ENCODE results near the gene TP53I13.
"Not testable (repeated sequence)": the region's sequence is repeated elsewhere in the genome, so short reads cannot be mapped to it uniquely, and the experiment has no call there.

TP53I13 gene, protein sequence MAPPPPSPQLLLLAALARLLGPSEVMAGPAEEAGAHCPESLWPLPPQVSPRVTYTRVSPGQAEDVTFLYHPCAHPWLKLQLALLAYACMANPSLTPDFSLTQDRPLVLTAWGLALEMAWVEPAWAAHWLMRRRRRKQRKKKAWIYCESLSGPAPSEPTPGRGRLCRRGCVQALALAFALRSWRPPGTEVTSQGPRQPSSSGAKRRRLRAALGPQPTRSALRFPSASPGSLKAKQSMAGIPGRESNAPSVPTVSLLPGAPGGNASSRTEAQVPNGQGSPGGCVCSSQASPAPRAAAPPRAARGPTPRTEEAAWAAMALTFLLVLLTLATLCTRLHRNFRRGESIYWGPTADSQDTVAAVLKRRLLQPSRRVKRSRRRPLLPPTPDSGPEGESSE

DNA sequence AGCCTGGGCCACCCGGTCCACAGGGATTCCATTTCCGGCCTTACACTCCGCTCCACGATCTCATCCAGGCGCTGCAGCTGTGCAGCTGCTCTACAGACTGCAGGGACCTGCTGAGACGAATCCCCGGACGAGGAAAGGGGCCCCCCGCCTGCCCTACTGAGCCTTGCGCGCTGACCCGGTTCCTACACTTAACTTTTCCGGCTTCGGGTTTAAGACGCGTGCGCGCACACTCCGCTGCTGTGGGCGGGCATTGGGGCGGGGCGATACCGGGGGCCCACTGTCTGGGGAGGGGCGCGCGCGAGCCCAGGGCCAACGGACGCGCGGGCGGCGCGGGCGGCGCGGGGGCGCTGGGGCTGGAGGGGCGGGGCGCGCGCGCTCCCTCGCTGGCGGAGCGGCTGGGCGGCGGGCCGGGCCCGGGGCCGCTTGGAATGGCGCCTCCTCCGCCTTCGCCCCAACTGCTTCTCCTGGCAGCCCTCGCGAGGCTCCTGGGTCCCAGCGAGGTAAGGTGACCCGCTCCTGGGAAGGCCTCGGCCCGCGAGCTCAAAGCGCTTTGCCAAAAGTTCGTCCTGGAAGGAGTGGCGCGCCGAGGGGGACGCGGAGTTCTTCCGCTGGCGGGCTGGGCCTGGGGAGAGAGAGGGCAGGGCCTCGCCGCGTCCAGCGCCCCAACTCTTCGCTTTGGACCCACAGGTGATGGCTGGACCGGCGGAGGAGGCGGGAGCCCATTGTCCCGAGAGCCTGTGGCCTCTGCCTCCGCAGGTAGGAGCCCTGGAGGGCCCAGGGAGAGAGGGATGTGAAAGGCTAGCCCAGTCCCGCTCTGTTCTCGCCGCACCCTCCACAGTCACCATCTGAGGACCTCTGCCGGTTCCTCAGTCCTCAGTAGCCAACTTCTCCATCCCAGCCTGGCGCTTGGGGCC lies at the start of gene TP53I13:
Gene TP53I13, plus strand, starts transcription at position 371 of the 914 bp plus-strand sequence. Its CDS starts 58 bp downstream, at position 429.
- DNase-seq (ENCODE audit: extremely low read depth in 1 of 2, low read depth in 1 of 2): peak in 1 of 2 donors; percentile 83

- no peak for DNase-seq (ENCODE audit: extremely low read depth in 1 of 2, low read depth in 1 of 2)
These were observed 43.8 kb upstream of the TP53I13 start for GRCh38 chr17:29524692-29525091.

GRCh38 chr17:29526322-29526721 lies 42.2 kb upstream of the TP53I13 start:
- DNase-seq (ENCODE audit: extremely low read depth in 1 of 2, low read depth in 1 of 2): no peak

DNA sequence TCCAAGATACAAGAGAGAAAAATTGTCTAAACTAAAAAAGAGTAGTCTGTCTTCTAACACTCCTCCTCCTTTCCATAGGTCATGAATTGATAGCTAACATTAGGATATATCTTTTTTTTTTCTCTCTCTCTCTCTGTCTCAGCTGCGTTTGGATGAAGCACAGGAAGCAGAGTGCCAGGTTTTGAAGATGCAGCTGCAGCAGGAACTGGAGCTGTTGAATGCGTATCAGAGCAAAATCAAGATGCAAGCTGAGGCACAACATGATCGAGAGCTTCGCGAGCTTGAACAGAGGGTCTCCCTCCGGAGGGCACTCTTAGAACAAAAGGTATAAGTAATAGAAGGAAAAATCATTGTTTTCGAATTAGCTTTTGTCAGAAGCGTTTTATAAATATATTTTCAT lies 34.5 kb upstream of the TP53I13 start:
- no peak for DNase-seq (ENCODE audit: extremely low read depth in 1 of 2, low read depth in 1 of 2)

GRCh38 chr17:29544066-29544465 lies 24.4 kb upstream of the TP53I13 start:
- DNase-seq (ENCODE audit: extremely low read depth in 1 of 2, low read depth in 1 of 2): no peak

DNA sequence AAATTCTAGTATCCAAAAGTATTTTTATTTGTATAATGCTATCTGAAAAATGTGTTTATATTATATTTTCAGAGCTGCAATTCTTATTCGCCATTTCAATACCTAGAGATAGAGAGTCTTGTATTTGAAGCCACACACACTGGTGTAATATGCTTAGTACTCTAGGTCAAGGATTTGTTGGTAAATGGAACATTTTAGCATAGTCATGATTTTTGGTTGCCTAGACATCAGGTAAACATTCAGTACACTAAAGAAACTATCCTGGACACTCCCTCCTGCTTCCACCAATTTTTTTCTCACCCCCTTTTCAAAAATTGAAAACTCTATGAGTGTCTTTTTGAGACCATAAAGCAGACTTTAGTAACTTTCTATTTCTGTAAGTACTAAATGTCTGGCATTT lies 22.4 kb upstream of the TP53I13 start:
- DNase-seq (ENCODE audit: extremely low read depth in 1 of 2, low read depth in 1 of 2): no peak

- DNase-seq (ENCODE audit: extremely low read depth in 1 of 2, low read depth in 1 of 2): no peak
These were observed 21.7 kb upstream of the TP53I13 start for GRCh38 chr17:29546830-29547229.

DNA sequence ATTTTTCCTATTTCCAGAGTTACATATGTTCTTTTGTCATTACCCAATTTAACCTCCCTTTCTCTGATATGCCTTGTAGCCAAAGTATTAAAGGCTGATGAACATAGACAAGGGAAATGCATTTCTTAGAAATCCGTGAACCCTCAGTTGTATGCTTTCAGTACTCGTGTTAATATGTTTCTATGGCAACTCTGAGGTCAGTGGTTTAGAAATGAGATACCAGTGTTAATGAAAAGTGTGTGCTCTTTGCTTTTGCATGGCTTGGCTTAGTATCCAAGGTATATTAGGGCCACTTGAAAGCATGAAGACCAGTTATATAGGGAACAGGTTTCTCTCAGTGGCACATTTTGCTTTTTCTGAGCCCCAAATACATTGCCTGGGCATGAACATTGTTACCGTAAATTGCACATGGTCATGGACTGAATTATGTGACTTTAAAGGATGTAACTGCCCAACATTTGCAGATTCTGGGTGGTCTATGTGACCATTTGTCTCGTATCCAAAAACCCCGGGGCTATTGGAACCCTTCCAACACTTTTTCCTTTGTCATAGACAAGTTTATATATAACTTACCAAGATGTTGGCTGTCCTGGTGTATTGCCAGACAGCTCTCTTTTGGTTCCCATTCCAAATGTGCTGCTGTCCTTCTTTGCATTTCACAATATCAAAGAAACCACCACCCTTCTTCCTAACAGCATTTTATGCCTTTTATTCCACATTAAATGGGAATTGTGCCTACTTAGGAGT lies 19.2 kb upstream of the TP53I13 start:
- DNase-seq (ENCODE audit: extremely low read depth in 1 of 2, low read depth in 1 of 2): no peak

DNA sequence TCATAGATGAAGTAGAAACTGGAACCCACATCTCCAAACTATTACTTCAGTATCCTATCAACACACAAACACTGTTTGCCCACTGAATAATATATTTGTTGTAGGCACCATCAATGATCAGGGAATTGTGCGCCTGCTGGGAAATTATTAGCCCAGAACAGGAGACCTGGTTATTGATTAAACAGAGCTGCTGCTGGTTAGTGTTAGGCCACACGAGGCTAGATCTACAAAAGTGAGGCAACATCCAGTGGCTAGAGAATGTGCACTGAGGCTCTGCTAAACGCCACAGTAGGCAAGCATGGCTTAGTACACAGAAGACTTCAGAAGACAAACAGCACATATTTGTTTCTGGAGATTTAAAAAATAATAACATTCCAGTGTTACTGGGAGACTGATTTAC lies 12.7 kb upstream of the TP53I13 start:
- DNase-seq (ENCODE audit: extremely low read depth in 1 of 2, low read depth in 1 of 2): no peak

DNA sequence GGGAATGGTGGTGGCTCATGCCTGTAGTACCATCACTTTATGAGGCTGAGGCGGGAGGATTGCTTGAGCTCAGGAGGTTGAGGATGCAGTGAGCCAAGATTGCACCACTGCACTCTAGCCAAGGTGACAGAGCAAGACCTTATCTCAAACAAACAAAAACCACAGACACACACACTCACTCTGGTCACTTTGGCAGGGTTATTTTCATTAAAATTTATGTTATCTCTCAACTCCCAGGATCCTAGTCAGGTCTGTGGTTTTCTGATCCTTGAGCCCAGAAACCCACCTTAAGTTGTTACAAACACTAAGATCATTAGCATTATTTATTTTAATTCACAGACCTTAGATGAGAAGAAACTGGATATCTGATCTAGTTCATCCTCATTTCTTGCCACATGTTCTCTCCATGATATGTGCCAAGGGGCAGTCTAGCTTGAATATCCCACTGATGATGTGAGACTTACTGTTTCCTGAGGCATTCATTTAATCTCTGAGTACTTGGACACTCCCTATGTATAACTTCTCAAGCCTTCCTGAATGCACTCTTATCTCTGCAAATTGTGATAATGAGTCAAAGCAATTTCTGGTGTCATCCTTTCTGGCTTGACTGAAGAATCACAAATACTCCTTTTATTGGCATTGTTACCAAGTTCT lies 11.3 kb upstream of the TP53I13 start:
- DNase-seq (ENCODE audit: extremely low read depth in 1 of 2, low read depth in 1 of 2): no peak

GRCh38 chr17:29557739-29558116 lies 10.8 kb upstream of the TP53I13 start:
- DNase-seq (ENCODE audit: extremely low read depth in 1 of 2, low read depth in 1 of 2): no peak

DNA sequence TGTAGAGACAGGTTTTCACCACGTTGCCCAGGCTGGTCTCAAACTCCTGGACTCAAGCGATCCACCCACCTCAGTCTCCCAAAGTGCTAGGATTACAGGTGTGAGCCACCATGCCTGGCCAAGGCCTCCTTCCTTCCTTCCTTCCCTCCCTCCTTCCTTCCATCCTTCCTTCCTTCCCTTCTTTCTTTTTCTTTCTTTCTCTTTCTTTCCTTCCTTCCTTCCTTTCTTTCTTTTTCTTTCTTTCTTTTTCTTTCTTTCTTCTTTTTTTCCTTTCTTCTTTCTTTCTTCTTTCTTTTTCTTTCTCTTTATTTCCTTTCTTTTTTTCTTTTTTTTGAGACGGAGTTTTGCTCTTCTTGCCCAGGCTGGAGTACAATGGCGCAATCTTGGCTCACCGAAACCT lies 10.4 kb upstream of the TP53I13 start:
- DNase-seq (ENCODE audit: extremely low read depth in 1 of 2, low read depth in 1 of 2): not testable (repeated sequence)

GRCh38 chr17:29559640-29560039 lies 8.9 kb upstream of the TP53I13 start:
- no peak for DNase-seq (ENCODE audit: extremely low read depth in 1 of 2, low read depth in 1 of 2)

DNA sequence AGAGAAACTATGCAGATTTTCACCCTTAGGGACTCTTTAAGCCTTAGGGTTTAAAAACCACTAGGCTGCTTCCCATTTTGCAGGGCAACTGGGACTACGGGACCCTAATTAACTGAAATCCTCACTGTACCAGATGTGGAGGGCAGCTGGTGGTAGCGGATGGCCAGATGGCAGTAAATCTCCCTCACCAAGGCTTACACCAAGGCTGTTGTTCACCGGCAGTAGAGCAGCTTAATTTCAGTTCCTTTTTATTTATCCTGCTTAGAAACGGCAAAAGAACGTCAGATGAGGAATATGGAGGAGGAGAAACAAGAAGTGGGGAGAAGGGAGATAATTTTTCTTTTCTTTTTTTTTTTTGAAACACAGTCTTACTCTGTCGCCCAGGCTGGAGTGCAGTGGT lies 8.2 kb upstream of the TP53I13 start:
- no peak for DNase-seq (ENCODE audit: extremely low read depth in 1 of 2, low read depth in 1 of 2)

DNA sequence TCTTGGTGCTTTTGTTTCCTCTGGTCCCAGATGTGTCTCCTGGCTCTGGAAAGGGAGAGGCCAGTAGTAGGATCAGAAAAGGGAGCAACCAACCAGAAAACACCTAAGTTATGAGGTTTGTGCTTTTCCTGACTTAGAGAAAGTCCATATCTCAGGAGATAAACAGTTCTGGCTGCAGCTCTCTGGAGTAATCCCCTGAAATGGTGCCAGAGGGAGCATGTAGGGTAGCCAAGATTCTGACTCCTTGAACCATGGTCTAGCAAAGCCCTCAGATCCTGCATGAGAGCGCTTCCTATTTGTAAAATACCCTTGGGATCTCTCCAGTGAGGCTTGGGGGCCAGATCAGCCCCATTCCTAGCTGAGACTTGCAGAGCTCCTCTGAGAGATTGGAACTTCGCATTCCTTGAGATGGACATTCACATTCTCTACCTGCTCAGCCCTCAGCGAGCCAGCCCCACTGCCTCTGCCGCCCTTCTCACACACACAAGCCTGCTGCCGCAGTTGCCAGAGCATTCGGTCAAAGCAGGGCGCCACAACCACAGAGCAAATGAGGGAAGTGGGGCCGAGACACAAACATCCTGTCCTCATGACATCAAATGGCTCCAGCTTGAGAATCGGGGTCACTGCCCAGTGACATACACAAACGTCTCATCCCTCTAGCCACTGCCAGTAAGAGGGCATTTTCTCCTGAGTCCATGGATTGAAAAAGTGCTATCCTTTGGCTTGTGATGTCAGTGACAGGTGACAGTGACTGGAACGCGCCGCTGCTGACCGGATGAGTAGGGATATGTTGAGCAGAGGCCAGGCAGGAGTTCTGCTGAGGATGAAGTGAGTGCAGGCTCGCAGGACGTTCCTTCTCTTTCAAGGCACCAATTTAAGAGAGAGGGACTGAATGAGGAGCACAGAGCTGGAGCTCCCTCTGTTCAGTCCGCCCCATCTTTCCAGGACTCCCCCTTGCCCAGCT lies 6.7 kb upstream of the TP53I13 start:
- no peak for DNase-seq (ENCODE audit: extremely low read depth in 1 of 2, low read depth in 1 of 2)

- no peak for DNase-seq (ENCODE audit: extremely low read depth in 1 of 2, low read depth in 1 of 2)
These were observed 5.9 kb upstream of the TP53I13 start for GRCh38 chr17:29562615-29563014.

DNA sequence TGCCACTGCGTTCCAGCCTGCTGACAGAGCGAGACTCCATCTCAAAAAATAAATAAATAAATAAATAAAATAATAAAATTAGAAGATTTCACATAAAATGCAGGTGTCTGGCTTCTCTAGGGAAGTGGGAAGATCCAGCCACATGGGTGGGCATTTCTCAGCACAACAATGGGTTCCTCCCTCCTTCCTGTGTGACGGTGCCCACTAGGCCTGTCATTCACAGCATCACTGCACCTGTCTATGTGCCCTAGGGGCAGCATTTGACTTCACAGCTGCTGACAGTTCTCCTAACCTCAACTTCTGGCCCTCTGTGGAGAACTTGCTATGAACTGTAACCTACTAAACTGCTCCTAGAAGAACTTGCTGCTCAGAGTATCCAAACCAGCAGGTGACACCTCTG lies 4.7 kb upstream of the TP53I13 start:
- DNase-seq (ENCODE audit: extremely low read depth in 1 of 2, low read depth in 1 of 2): no peak

DNA sequence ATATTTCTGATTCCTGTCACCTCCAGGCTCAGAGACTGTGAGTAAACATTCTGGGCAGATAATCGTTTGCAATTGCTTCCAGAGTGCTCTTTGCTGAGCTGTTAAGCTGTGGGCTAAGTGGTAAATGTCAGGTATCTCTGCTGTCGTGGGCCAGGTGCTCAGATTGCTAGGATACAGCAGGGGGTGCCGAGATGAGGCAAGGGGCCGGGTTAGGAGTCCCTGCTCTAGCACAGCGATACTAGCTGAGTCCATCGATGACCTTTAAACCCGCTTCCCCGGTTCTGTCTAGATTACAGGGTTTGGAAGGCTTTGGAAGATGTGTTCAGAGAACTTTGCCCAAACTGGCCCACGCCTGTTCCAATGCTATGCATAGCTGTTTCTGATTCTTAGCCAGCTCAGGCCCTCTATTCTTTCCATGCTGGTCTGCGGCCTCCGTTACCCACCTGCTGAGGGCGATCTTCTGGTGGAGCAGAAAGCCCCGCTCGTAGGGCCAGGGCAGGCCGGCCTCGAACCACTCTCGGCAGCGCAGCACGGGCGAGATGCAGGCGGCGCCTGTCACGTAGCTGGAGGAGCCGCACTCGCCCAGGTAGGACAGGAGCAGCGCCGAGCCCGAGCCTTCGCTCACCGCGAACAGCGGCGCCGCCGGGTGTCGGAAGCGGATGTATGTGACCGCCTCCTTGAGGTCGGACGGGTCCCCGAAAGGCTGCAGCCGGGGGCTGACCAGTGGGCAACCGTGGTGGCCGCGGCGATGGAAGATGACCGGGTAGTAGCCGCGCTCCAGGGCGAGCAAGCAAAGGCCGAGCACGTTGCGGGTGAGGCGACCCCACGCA lies 2.6 kb upstream of the TP53I13 start:
- no peak for DNase-seq (ENCODE audit: extremely low read depth in 1 of 2, low read depth in 1 of 2)

Measured in stimulated activated CD8-positive, alpha-beta memory T cell treated with anti-CD3 and anti-CD28 coated beads, Interleukin-7, amount 100 ng/mL, for 48 hours (primary cell).